ENCODE measurements around the gene ANXA11. TPM values are rescaled to one million over a fixed set of nuclear protein-coding genes. Genes with fewer than 3 reads are reported as not detected.

Gene ANXA11
- total RNA-seq, 1 donor from 2014 or later, result 306 TPM

DNA sequence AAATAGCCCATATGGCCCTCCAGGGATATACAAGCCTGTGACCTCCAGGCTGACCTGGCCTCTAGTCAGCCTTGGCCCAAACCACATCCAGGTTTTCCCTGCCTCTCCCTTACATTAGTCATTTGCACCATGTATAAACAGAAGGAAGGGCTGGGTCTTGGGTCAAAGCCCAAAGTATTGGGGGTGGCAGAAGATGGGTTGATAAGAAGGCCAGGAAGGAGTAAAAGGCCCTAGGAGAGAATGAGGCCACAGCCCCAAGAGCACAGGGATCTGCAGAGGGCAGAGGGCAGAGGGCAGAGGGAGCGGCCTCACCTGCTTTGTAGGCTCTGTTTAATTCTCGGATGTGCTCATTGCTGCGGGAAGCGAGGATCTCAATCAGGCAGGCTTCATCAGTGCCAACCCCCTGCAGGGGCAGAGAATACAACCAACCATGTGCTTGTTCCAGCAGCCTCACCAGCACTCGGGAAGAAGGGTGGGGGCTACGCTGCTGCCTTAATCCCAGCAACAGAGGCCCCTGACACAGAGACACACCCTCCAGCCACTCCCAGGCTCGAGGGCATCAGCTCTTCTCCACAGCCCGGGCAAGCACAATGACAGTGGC is 41.5 kb downstream of the ANXA11 start:
- ATAC-seq (no peak), DNase-seq (no peak)
- H3K4me3 ChIP-seq, result no peak overlapping the region
- peak overlapping the region; percentile 56 for H3K27ac ChIP-seq
- intact Hi-C loops (cut with DNase I), result no loop called here
- no peaks in the 10 kb centered on the region for H3K9me3 ChIP-seq
- H3K36me3 ChIP-seq, result peaks cover 95% of the 10 kb centered on the region
- TF ChIP-seq, protein P1, sequence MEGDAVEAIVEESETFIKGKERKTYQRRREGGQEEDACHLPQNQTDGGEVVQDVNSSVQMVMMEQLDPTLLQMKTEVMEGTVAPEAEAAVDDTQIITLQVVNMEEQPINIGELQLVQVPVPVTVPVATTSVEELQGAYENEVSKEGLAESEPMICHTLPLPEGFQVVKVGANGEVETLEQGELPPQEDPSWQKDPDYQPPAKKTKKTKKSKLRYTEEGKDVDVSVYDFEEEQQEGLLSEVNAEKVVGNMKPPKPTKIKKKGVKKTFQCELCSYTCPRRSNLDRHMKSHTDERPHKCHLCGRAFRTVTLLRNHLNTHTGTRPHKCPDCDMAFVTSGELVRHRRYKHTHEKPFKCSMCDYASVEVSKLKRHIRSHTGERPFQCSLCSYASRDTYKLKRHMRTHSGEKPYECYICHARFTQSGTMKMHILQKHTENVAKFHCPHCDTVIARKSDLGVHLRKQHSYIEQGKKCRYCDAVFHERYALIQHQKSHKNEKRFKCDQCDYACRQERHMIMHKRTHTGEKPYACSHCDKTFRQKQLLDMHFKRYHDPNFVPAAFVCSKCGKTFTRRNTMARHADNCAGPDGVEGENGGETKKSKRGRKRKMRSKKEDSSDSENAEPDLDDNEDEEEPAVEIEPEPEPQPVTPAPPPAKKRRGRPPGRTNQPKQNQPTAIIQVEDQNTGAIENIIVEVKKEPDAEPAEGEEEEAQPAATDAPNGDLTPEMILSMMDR (IDR thresholded peaks at IDR 0.05), result no peak
- no peaks in the 10 kb centered on the region for H3K27me3 ChIP-seq (ENCODE audit: low read depth)
- H3K4me1 ChIP-seq, result peaks cover 44% of the 10 kb centered on the region

DNA sequence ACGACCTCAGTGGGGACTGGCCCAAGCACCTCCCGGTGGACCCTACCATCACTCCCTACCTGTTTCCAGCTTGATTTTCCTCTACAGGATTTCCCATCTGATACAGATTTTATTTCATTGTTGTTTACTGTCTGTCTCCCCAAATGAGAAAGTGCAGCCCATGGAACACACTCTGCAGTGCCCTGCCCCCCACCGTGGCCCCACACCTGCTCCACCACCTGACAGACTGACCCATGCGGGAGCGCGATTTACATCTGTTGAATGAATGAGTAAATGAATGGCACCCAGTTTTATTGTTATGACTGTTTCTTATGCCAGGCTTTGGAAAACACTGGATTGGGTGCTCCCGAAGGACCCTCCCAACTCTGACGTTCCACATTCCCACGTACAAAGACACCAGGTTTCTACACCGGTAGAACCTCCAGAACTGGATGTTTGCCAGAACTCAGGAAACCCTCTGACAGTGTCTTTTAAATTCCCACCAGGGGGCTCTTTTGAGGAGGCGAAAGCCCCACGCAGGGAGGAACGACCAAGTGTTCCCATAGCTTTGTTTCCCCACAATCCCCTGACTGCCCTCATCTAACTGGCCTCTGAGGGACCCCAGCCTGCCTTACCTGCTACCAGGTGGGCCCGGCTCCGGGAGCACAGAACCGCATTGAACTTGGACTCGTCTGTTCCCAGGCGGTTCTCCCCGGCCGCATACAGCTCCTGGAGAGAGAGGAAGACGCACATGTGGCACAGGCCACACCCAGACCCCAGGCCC is 43.8 kb downstream of the ANXA11 start:
- no peaks in the 10 kb centered on the region for H3K9me3 ChIP-seq
- ATAC-seq (no peak), DNase-seq (no peak)
- H3K4me1 ChIP-seq, result peaks cover 43% of the 10 kb centered on the region
- H3K27me3 ChIP-seq (ENCODE audit: low read depth), result no peaks in the 10 kb centered on the region
- H3K36me3 ChIP-seq, result peaks cover 95% of the 10 kb centered on the region
- intact Hi-C loops (cut with DNase I), result no loop called here
- H3K4me3 ChIP-seq, result no peak overlapping the region
- no peak overlapping the region for H3K27ac ChIP-seq
- TF ChIP-seq, protein P1 (IDR thresholded peaks at IDR 0.05), result no peak

DNA sequence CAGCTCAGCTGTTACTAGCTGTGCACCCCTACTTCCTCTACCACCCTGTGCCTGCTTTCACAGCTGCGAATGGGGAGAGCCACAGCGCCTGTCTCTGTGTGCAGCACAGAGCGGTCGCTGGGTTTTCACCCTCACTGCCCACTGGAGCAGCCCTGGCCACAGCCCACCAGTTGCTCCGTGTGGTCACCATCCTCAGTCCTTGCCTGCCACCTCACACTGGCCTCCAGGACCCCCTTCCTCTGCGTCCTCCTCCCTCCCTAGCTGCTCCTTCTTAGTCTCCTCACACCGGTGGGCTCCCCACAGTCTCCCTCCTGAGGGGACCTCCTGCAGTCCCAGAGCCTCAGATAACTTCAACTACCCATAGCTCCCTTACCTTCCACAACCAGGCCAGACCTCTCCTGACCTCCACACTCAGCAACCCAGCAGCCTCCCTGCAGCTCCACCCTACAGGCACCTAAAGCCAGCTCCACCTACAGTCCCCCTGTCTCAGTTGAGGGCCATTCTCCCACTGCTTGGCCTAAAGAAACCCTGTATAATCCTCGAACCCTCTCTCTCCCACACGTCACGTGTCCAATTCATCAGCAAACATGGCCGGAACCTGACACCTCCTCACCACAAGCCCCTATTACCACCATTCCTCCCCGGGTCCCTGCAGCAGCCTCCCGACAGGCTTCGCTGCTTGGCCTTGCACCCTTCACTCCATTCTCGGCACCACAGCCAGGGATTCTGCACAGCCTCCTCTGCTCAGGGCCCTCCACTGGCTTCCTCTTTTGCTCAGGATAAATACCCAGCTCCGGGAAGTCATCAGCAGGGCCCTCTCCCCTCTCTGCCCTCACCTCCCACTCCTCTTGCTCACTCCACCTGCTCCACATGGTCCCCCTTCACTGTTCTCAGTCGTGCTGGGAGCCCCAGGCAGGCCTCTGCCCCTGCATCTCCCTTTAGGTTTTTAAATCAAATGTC is 44.7 kb downstream of the ANXA11 start:
- TF ChIP-seq, protein P1 (IDR thresholded peaks at IDR 0.05), result no peak
- intact Hi-C loops (cut with DNase I), result no loop called here
- DNase-seq, result no peak
- no peak for ATAC-seq
- H3K4me3 ChIP-seq, result no peak overlapping the region
- no peaks in the 10 kb centered on the region for H3K9me3 ChIP-seq
- H3K4me1 ChIP-seq, result peaks cover 38% of the 10 kb centered on the region
- H3K27me3 ChIP-seq (ENCODE audit: low read depth), result no peaks in the 10 kb centered on the region
- peaks cover 94% of the 10 kb centered on the region for H3K36me3 ChIP-seq
- no peak overlapping the region for H3K27ac ChIP-seq

DNA sequence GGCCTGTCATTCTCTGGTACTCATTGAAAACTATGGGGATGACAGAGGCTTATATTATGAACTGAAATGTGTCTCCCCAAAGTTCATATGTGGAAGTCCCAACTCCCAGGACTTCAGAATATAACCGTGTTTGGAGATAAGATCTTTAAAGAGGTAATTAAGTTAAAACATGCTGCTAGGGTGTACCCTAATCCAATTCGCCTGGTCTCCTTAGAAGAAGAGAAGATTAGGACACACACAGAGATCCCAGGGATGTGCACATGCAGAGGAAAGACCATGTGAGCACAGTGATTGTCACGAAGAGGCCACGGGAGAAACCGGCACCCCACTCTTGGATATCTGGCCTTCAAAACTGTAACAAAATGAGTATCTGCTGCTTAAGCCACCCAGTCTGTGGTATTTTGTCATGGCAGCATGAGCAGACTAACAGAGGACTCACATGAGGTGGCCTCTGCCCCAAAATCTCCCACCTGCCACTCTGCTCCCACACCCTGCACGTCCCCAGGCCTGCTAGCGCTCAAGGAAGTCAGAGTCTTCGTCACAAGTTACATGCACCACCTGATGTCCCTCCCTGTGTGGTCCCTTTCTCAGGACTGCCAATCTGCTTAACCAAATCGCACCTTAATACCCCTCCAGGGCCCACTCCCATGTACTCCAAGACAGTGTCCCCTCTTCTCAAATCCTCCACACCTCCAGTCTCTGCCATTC is 46.0 kb downstream of the ANXA11 start:
- H3K27me3 ChIP-seq (ENCODE audit: low read depth), result no peaks in the 10 kb centered on the region
- peaks cover 94% of the 10 kb centered on the region for H3K36me3 ChIP-seq
- peaks cover 27% of the 10 kb centered on the region for H3K4me1 ChIP-seq
- peak overlapping the region; percentile 65 for H3K27ac ChIP-seq
- no peak overlapping the region for H3K4me3 ChIP-seq
- TF ChIP-seq, protein P1 (IDR thresholded peaks at IDR 0.05), result no peak
- H3K9me3 ChIP-seq, result no peaks in the 10 kb centered on the region
- intact Hi-C loops (cut with DNase I), result no loop called here
- DNase-seq (no peak), ATAC-seq (no peak)

DNA sequence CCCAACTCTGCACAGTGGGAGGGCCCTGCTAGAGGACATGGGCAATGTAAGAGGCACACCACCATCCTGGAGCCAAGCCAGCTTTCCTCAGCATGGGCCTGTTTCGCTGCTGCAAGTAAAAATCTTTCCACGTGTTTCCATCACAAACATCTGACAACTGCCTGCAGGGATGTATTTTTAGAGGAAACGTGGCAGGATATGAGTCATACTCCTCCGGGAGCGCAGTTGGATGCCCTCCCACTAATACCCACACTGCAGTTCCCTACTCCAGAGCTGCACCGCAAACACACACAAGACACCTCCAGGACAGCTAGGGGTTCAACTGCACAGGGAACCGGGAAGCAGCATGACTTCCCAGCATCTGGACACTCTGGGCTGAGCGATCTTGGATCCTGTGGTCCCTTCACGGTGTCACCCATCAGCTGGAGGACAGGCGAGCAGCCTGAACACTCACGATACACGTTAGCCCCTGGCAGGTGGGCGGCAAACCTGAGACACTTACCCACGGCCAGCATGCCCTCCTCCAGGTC is 46.7 kb downstream of the ANXA11 start:
- Histone ChIP-seq H3K9me3 (no peaks in the 10 kb centered on the region), H3K27me3 (ENCODE audit: low read depth) (no peaks in the 10 kb centered on the region), H3K36me3 (peaks cover 94% of the 10 kb centered on the region), H3K4me1 (peaks cover 20% of the 10 kb centered on the region), H3K4me3 (no peak overlapping the region), H3K27ac (peak overlapping the region; percentile 65)
- ATAC-seq (peak; percentile 71 to 75), DNase-seq (peak; percentile 75)
- intact Hi-C loops (cut with DNase I), result no loop called here
- TF ChIP-seq, protein P1 (IDR thresholded peaks at IDR 0.05), result no peak
